HepG2 (cell line): ENCODE data around the gene WDR62. TPM values are rescaled to one million over a fixed set of nuclear protein-coding genes. Genes with fewer than 3 reads are reported as not detected.

Source experiments
- ATAC-seq: fragments of 200-7000 bp; cut with Tn5 transposase; 3 replicates; pipeline ENCODE4 v1.9.1; 2020; ENCODE audit warnings: mild to moderate bottlenecking, moderate library complexity
- BruUV-seq: library from RNA; stranded (reverse); fragments of 400-500 nt; replicated peaks from 2 replicates; lab custom pipeline; 2021; lab: Mats Ljungman, UMichigan
- CTCF ChIA-PET: fragments of 300-600 bp; formaldehyde crosslinking; extraction: SDS; loops from one replicate; lab custom pipeline; 2021; ENCODE audit warnings: low total read pairs, inconsistent platforms, low intra/inter-chr PET ratio; lab: Yijun Ruan, JAX
- POLR2A ChIA-PET: fragments of 350-600 bp; sonication (Branson Sonifier 250); formaldehyde crosslinking; loops from one replicate; lab custom pipeline; 2020; ENCODE audit warnings: antibody characterized with exemption, inconsistent platforms; lab: Yijun Ruan, JAX
- DNase-seq: peaks from one replicate; pipeline ENCODE4 v3.0.0-alpha.2; 2015; ENCODE audit warnings: low spot score
- FAIRE-seq: peaks from 3 replicates; lab custom pipeline; 2011; peaks lifted over from hg19 to GRCh38; lab: Jason Lieb, UNC
- H2AFZ ChIP-seq: one replicate; pipeline ENCODE4 v1.6.1; 2011; ENCODE audit warnings: low read length, inconsistent platforms
- H3K27ac ChIP-seq: fragments of 300-600 bp; 3 replicates; pipeline ENCODE4 v1.8.0; 2011; ENCODE audit warnings: mixed run types, mild to moderate bottlenecking, mixed read lengths, low read length, inconsistent platforms; ENCODE audit not compliant: insufficient read depth; ENCODE audit errors: extremely low read length
- H3K27me3 ChIP-seq, 2 experiments: fragments of 200-600 bp in 1 of 2; 2 replicates in 1 of 2; 3 replicates in 1 of 2; pipeline versions ENCODE4 v1.6.0 to v1.8.0; 2011; ENCODE audit warnings: low read length in 2 of 2, mild to moderate bottlenecking in 2 of 2, moderate library complexity in 2 of 2, inconsistent platforms in 1 of 2; ENCODE audit not compliant: insufficient read depth in 2 of 2, control insufficient read depth in 1 of 2
- H3K36me3 ChIP-seq, 2 experiments: fragments of 200-600 bp in 1 of 2; replicated peaks in 1 of 2; 2 replicates in 1 of 2; 3 replicates in 1 of 2; pipeline versions ENCODE4 v1.5.1 to v1.8.0; 2011; ENCODE audit warnings: low read length in 2 of 2, inconsistent platforms in 1 of 2; ENCODE audit not compliant: insufficient read depth in 2 of 2, control insufficient read depth in 1 of 2
- H3K4me1 ChIP-seq: 2 replicates; pipeline ENCODE4 v1.5.1; 2012; ENCODE audit warnings: low read length, inconsistent platforms; ENCODE audit not compliant: insufficient read depth
- H3K4me2 ChIP-seq: 2 replicates; pipeline ENCODE4 v1.6.0; 2011; ENCODE audit warnings: low read depth, low read length, inconsistent platforms
- H3K4me3 ChIP-seq, 3 experiments: fragments of 200-600 bp in 1 of 3; sonication (generic), shearing (Covaris generic) in 1 of 3; replicated peaks in 1 of 3; 2 replicates each; pipeline ENCODE4 v1.5.1; 2011 to 2016; ENCODE audit warnings: low read length in 3 of 3, inconsistent platforms in 2 of 3, low read depth in 2 of 3, mild to moderate bottlenecking in 2 of 3, control low read depth in 1 of 3, mixed read lengths in 1 of 3; ENCODE audit not compliant: insufficient read depth in 1 of 3
- H3K79me2 ChIP-seq: one replicate; pipeline ENCODE4 v1.6.1; 2011; ENCODE audit warnings: low read length, inconsistent platforms; ENCODE audit not compliant: insufficient read depth
- H3K9ac ChIP-seq: 2 replicates; pipeline ENCODE4 v1.6.0; 2011; ENCODE audit warnings: mild to moderate bottlenecking, low read depth, low read length, inconsistent platforms; ENCODE audit not compliant: insufficient read depth
- H3K9me3 ChIP-seq: 2 replicates; pipeline ENCODE4 v1.5.1; 2012; ENCODE audit warnings: mild to moderate bottlenecking, low read length
- H4K20me1 ChIP-seq: 2 replicates; pipeline ENCODE4 v1.6.0; 2011; ENCODE audit warnings: inconsistent platforms, mild to moderate bottlenecking, low read length, moderate library complexity; ENCODE audit not compliant: insufficient read depth
- ZNF564 ChIP-seq: sonication (generic); formaldehyde crosslinking; IDR thresholded peaks from 2 replicates; pipeline ENCODE4 v1.8.1; 2023; ENCODE audit warnings: mild to moderate bottlenecking, missing genetic modification reagents
- ZNF629 ChIP-seq: sonication (generic); formaldehyde crosslinking; conservative IDR thresholded peaks from 2 replicates; pipeline ENCODE4 v1.5.0; 2020; ENCODE audit warnings: missing genetic modification reagents
- WGBS: methylation state at CpG from one replicate; pipeline ENCODE4 v1.1.6; 2017; ENCODE audit warnings: low lambda C conversion rate; 5-methylcytosine and 5-hydroxymethylcytosine counted together
- in situ Hi-C: cut with HindIII; loops from 2 replicates; pipeline ENCODE4 v1.10.0; 2017; ENCODE audit warnings: low pct_unique_long_range_greater_than_20kb; ENCODE audit not compliant: extremely low pct_ligation_motif_present
- intact Hi-C: fragments of 100-400 bp; cut with micrococcal nuclease; formaldehyde crosslinking; loops from one replicate; pipeline ENCODE4 v1.10.0; 2022; ENCODE audit not compliant: unreplicated experiment
- polyA plus RNA-seq, 8 experiments: library from polyadenylated mRNA; depleted of rRNA in 3 of 8; stranded (reverse) in 7 of 8; unstranded in 1 of 8; fragments of >200 nt; fragmentation: Illumina TruSeq in 4 of 8; extraction: Trizol in 4 of 8; gene quantifications; 2 replicates each; pipeline versions ENCODE4 v1.2.1 to v1.2.3, GENCODE V29; 2011 to 2016; ENCODE audit warnings: low read depth in 4 of 8, missing spikeins in 1 of 8, mixed read lengths in 1 of 8; ENCODE audit not compliant: insufficient read depth in 1 of 8
- total RNA-seq, 5 experiments: library from RNA; depleted of rRNA; stranded (reverse); fragments of >200 nt; fragmentation: Illumina TruSeq; extraction: Trizol; gene quantifications; 2 replicates each; pipeline ENCODE4 v1.2.3, GENCODE V29; 2016; ENCODE audit warnings: low read depth in 1 of 5
- TF ChIP-seq, protein P1 (sequence below): IDR thresholded peaks from 2 replicates; pipeline ENCODE4 v1.6.1; 2016; ENCODE audit warnings: missing biosample characterization, missing genetic modification reagents, low read depth

Gene WDR62
- total and polyA plus RNA-seq, 2 of the 13 experiments (the other 11 are each of a cell fraction or from before 2014, with no cell fraction given), result 5.8 to 12.5 TPM

- Histone ChIP-seq H2AFZ (no peak overlapping the region), H3K36me3 (peaks cover 28 to 50% of the 10 kb centered on the region in 2 experiments), H3K4me2 (no peak overlapping the region), H3K27ac (no peak overlapping the region), H4K20me1 (peaks cover 8% of the 10 kb centered on the region), H3K9ac (no peak overlapping the region), H3K27me3 (no peaks in the 10 kb centered on the region; a peak in 1 of 5 replicates), H3K4me3 (no peak overlapping the region), H3K79me2 (peaks cover 16% of the 10 kb centered on the region), H3K4me1 (peaks cover 9% of the 10 kb centered on the region)
- no TSS peak for BruUV-seq
- ATAC-seq (no peak), DNase-seq (no peak)
- POLR2A ChIA-PET, result interaction anchor here (1.3 kb wide), 1 partner anchor 30 kb away, joined by 5 read pairs; the partner anchor contains the start of genes POLR2I and TBCB
- 97% methylated on average over 6 of the region's 6 CpGs for WGBS
- CTCF ChIA-PET, result no interaction called here
- in situ Hi-C loops, result no loop called here
- peak; percentile 82 for TF ChIP-seq ZNF629 (CRISPR knock-in tag)
- TF ChIP-seq, protein P1, sequence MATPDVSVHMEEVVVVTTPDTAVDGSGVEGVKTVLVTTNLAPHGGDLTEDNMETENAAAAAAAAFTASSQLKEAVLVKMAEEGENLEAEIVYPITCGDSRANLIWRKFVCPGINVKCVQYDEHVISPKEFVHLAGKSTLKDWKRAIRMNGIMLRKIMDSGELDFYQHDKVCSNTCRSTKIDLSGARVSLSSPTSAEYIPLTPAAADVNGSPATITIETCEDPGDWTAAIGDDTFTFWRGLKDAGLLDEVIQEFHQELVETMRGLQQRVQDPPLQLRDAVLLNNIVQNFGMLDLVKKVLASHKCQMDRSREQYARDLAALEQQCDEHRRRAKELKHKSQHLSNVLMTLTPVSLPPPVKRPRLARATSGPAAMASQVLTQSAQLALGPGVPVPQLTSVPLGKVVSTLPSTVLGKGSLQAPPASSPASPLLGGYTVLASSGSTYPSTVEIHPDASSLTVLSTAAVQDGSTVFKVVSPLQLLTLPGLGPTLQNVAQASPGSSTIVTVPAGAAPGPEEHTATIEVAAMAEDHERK (CRISPR knock-in tag), result no peak
- TF ChIP-seq, all 625 proteins: peak for 1
- no peaks in the 10 kb centered on the region for H3K9me3 ChIP-seq
- FAIRE-seq, result no peak
- intact Hi-C loops, result no loop called here
These were observed 89.9 kb downstream of the WDR62 start for GRCh38 chr19:36144624-36145023.

DNA sequence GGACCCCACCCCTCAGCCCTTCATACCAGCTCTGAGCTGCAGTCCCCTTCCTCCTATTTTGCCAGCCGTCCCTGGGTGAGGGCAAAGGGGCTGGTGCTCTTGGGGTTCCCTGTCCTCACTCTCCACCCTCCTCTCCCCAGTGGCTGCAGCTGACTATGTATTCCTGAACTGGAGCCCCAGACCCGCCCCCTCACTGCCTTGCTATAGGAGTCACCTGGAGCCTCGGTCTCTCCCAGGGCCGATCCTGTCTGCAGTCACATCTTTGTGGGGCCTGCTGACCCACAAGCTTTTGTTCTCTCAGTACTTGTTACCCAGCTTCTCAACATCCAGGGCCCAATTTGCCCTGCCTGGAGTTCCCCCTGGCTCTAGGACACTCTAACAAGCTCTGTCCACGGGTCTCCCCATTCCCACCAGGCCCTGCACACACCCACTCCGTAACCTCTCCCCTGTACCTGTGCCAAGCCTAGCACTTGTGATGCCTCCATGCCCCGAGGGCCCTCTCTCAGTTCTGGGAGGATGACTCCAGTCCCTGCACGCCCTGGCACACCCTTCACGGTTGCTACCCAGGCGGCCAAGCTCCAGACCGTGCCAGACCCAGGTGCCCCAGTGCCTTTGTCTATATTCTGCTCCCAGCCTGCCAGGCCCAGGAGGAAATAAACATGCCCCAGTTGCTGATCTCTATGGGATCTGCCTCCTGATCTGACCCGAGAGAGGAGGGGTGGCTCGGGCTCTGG is 95.1 kb downstream of the WDR62 start:
- BruUV-seq, result TSS peak; percentile 49
- Histone ChIP-seq H4K20me1 (no peaks in the 10 kb centered on the region), H3K27ac (no peak overlapping the region)
- in situ Hi-C loops, result no loop called here
- no peak for TF ChIP-seq ZNF564 (CRISPR knock-in tag)
- TF ChIP-seq, all 625 proteins: peak for 0
- Histone ChIP-seq H3K4me1 (no peaks in the 10 kb centered on the region), H3K36me3 (peaks cover 27 to 51% of the 10 kb centered on the region in 2 experiments; a peak in 4 of 5 replicates), H3K9ac (no peak overlapping the region), H3K4me3 (no peak overlapping the region), H3K27me3 (no peaks in the 10 kb centered on the region), H2AFZ (no peak overlapping the region), H3K9me3 (no peaks in the 10 kb centered on the region), H3K79me2 (no peaks in the 10 kb centered on the region), H3K4me2 (no peak overlapping the region)
- DNase-seq (no peak), FAIRE-seq (no peak), ATAC-seq (peak; percentile 17; the same call in 1 of the 3 replicates)
- 95% methylated on average over 12 of the region's 13 CpGs for WGBS
- intact Hi-C loops, result no loop called here
- ChIA-PET POLR2A (interaction anchor here (0.6 kb wide), 1 partner anchor 28 kb away, joined by 3 read pairs; no protein-coding TSS in a partner anchor), CTCF (no interaction called here)
